CD4-positive, alpha-beta T cell (primary cell): ENCODE data around the gene ACAD10. TPM values are rescaled to one million over a fixed set of nuclear protein-coding genes. Genes with fewer than 3 reads are reported as not detected.

Experiments
- ATAC-seq: fragments of 200-7000 bp; cut with Tn5 transposase; one replicate; pipeline ENCODE4 v1.10.0; 2022; ENCODE audit warnings: mild to moderate bottlenecking; ENCODE audit not compliant: poor library complexity
- CTCF ChIA-PET: fragments of 350-600 bp; sonication (Branson Sonifier 250); formaldehyde crosslinking; loops from one replicate; lab custom pipeline; 2021; ENCODE audit warnings: antibody characterized with exemption, inconsistent platforms; lab: Charles Lee
- POLR2A ChIA-PET: fragments of 350-600 bp; sonication (Branson Sonifier 250); formaldehyde crosslinking; loops from one replicate; lab custom pipeline; 2021; ENCODE audit warnings: antibody characterized with exemption, inconsistent platforms; lab: Charles Lee
- DNase-seq, 14 experiments: peaks; one replicate each; pipeline ENCODE4 v3.0.0-alpha.2; 2013 to 2020; ENCODE audit warnings: mixed read lengths in 2 of 14
- H3K27ac ChIP-seq, 2 donors: one replicate each; pipeline versions ENCODE4 v1.5.1 to v1.7.0; 2013; ENCODE audit warnings: low read length in 2 of 2, low read depth in 1 of 2, mild to moderate bottlenecking in 1 of 2
- H3K27me3 ChIP-seq, 2 experiments: 1 replicate in 1 of 2; 2 replicates in 1 of 2; pipeline versions ENCODE4 v1.6.1 to v1.7.0; 2013; ENCODE audit warnings: low read length in 2 of 2, control low read depth in 1 of 2, mild to moderate bottlenecking in 1 of 2, moderate library complexity in 1 of 2; ENCODE audit not compliant: insufficient read depth in 2 of 2, control insufficient read depth in 1 of 2
- H3K36me3 ChIP-seq: one replicate; pipeline ENCODE4 v1.6.1; 2013; ENCODE audit warnings: low read length, control low read depth; ENCODE audit not compliant: insufficient read depth
- H3K4me1 ChIP-seq: one replicate; pipeline ENCODE4 v1.6.1; 2013; ENCODE audit warnings: low read length, control low read depth; ENCODE audit not compliant: insufficient read depth
- H3K4me3 ChIP-seq: one replicate; pipeline ENCODE4 v1.5.1; 2013; ENCODE audit warnings: mild to moderate bottlenecking, low read length, moderate library complexity
- H3K9me3 ChIP-seq, 2 experiments: 1 replicate in 1 of 2; 2 replicates in 1 of 2; pipeline versions ENCODE4 v1.6.1 to v1.7.0; 2013; ENCODE audit warnings: low read length in 2 of 2, mild to moderate bottlenecking in 2 of 2, control low read depth in 1 of 2, moderate library complexity in 1 of 2; ENCODE audit not compliant: control insufficient read depth in 1 of 2, insufficient read depth in 1 of 2
- H3K27ac Mint-ChIP-seq: one replicate; pipeline ENCODE4 v1.8.0; 2020; ENCODE audit warnings: mixed read lengths
- H3K27me3 Mint-ChIP-seq: one replicate; pipeline ENCODE4 v1.8.0; 2021; ENCODE audit warnings: mixed read lengths
- H3K36me3 Mint-ChIP-seq: one replicate; pipeline ENCODE4 v1.8.0; 2021; ENCODE audit warnings: low read depth, mixed read lengths
- H3K4me1 Mint-ChIP-seq: one replicate; pipeline ENCODE4 v1.8.0; 2021; ENCODE audit warnings: low read depth, mixed read lengths
- H3K4me3 Mint-ChIP-seq: one replicate; pipeline ENCODE4 v1.8.0; 2020; ENCODE audit warnings: mild to moderate bottlenecking, mixed read lengths
- H3K9me3 Mint-ChIP-seq: one replicate; pipeline ENCODE4 v1.8.0; 2020; ENCODE audit warnings: mixed read lengths
- intact Hi-C, 2 experiments: fragments of 100-400 bp; cut with DNase I in 1 of 2; cut with micrococcal nuclease in 1 of 2; formaldehyde crosslinking; loops; one replicate each; pipeline versions ENCODE4 v1.15.1 to v1.9.0; 2023 to 2025; cut with DNase I, micrococcal nuclease
- total RNA-seq, 174 experiments: library from RNA in 2 of 174; stranded (reverse) in 2 of 174; gene quantifications; one replicate each; pipeline ENCODE4 v1.2.3 and lab custom pipeline; 2021 to 2026
- TF ChIP-seq, protein P1 (sequence below): fragments of 200-600 bp; IDR thresholded peaks from one replicate; pipeline ENCODE4 v1.8.0; 2022; ENCODE audit warnings: antibody characterized with exemption, mild to moderate bottlenecking

Gene ACAD10
- total RNA-seq, 2 experiments from 2014 or later: 15.8 to 17.4 TPM

GRCh38 chr12:111699962-111700361 is 14.1 kb downstream of the ACAD10 start:
- Histone ChIP-seq H3K4me3 (no peak overlapping the region), H3K27ac (no peak overlapping the region), H3K4me1 (no peaks in the 10 kb centered on the region), H3K36me3 (peaks cover 55% of the 10 kb centered on the region), H3K27me3 (no peaks in the 10 kb centered on the region), H3K9me3 (no peaks in the 10 kb centered on the region)
- H3K4me1 Mint-ChIP-seq: no peaks in the 10 kb centered on the region
- no peaks in the 10 kb centered on the region for H3K9me3 Mint-ChIP-seq
- ChIA-PET POLR2A (interaction anchor here (0.6 kb wide), 2 partner anchors 19 to 1576 kb away, joined by 3 to 6 read pairs; partner anchors contain the start of gene IFT81), CTCF (no interaction called here)
- H3K27me3 Mint-ChIP-seq: no peaks in the 10 kb centered on the region
- H3K4me3 Mint-ChIP-seq: no peak overlapping the region
- DNase-seq (no peak), ATAC-seq (no peak)
- peaks cover 73% of the 10 kb centered on the region for H3K36me3 Mint-ChIP-seq
- TF ChIP-seq, protein P1, sequence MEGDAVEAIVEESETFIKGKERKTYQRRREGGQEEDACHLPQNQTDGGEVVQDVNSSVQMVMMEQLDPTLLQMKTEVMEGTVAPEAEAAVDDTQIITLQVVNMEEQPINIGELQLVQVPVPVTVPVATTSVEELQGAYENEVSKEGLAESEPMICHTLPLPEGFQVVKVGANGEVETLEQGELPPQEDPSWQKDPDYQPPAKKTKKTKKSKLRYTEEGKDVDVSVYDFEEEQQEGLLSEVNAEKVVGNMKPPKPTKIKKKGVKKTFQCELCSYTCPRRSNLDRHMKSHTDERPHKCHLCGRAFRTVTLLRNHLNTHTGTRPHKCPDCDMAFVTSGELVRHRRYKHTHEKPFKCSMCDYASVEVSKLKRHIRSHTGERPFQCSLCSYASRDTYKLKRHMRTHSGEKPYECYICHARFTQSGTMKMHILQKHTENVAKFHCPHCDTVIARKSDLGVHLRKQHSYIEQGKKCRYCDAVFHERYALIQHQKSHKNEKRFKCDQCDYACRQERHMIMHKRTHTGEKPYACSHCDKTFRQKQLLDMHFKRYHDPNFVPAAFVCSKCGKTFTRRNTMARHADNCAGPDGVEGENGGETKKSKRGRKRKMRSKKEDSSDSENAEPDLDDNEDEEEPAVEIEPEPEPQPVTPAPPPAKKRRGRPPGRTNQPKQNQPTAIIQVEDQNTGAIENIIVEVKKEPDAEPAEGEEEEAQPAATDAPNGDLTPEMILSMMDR: no peak
- intact Hi-C loops: no loop called here
- no peak overlapping the region for H3K27ac Mint-ChIP-seq

DNA sequence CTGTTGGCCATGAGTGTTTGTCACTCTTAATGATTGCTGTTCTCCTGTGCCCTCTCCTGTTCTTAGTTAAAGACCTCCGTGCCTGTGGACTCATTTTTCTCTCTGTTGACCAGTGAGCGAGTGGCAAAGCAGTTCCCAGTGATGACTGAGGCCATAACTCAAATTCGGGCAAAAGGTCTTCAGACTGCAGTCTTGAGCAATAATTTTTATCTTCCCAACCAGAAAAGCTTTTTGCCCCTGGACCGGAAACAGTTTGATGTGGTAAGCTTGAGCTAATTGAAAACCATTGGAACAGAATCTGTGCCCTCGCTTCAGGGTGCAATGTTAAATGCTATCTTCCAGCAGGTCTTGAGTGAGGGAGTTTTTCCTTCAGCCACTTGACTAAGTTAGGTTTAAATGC is 19.8 kb downstream of the ACAD10 start:
- ChIA-PET CTCF (no interaction called here), POLR2A (no interaction called here)
- Mint-ChIP-seq H3K4me1 (no peaks in the 10 kb centered on the region), H3K27ac (no peak overlapping the region), H3K36me3 (peaks cover 81% of the 10 kb centered on the region), H3K4me3 (no peak overlapping the region), H3K9me3 (no peaks in the 10 kb centered on the region), H3K27me3 (no peaks in the 10 kb centered on the region)
- H3K4me3 ChIP-seq: no peak overlapping the region
- intact Hi-C loops: no loop called here
- no peak overlapping the region for H3K27ac ChIP-seq
- TF ChIP-seq, protein P1: no peak
- no peak for DNase-seq
- H3K9me3 ChIP-seq: no peaks in the 10 kb centered on the region
- H3K4me1 ChIP-seq: no peaks in the 10 kb centered on the region
- peaks cover 57% of the 10 kb centered on the region for H3K36me3 ChIP-seq
- no peaks in the 10 kb centered on the region for H3K27me3 ChIP-seq
- no peak for ATAC-seq

GRCh38 chr12:111706145-111706544 is 20.3 kb downstream of the ACAD10 start:
- DNase-seq: no peak
- no peaks in the 10 kb centered on the region for H3K4me1 ChIP-seq
- no peaks in the 10 kb centered on the region for H3K27me3 Mint-ChIP-seq
- no peaks in the 10 kb centered on the region for H3K27me3 ChIP-seq
- ChIA-PET CTCF (no interaction called here), POLR2A (no interaction called here)
- H3K4me1 Mint-ChIP-seq: no peaks in the 10 kb centered on the region
- H3K36me3 ChIP-seq: peaks cover 58% of the 10 kb centered on the region
- H3K9me3 ChIP-seq: no peaks in the 10 kb centered on the region
- H3K4me3 ChIP-seq: no peak overlapping the region
- peaks cover 79% of the 10 kb centered on the region for H3K36me3 Mint-ChIP-seq
- H3K27ac ChIP-seq: no peak overlapping the region
- H3K9me3 Mint-ChIP-seq: no peaks in the 10 kb centered on the region
- no peak overlapping the region for H3K4me3 Mint-ChIP-seq
- TF ChIP-seq, protein P1: no peak
- intact Hi-C loops: no loop called here
- ATAC-seq: no peak
- H3K27ac Mint-ChIP-seq: no peak overlapping the region
